ENCODE measurements around the gene BANF2. TPM values are rescaled to one million over a fixed set of nuclear protein-coding genes. Genes with fewer than 3 reads are reported as not detected.
A peak's percentile ranks its signal among the peaks of the same experiment; 100 is the strongest.

Gene BANF2
- total and polyA plus RNA-seq, 2 of the 8 experiments (the other 6 are each of a cell fraction or from before 2014, with no cell fraction given) = not detected

GRCh38 chr20:17650301-17651128 is 49.3 kb upstream of the BANF2 start:
- H3K23me2 ChIP-seq (ENCODE audit: low read depth, low read length) = no peaks in the 10 kb centered on the region
- H2AK5ac ChIP-seq (ENCODE audit: low read depth, low read length) = no peak overlapping the region
- H3K4me1 ChIP-seq (replicated peaks in 1 of 4; ENCODE audit: control insufficient read depth in 3 of 4, insufficient read depth in 4 of 4, low read length in 3 of 4) = peaks cover 1 to 10% (median 4%) of the 10 kb centered on the region in 4 experiments; a peak in 5 of 7 replicates
- peaks cover 0 to 89% of the 10 kb centered on the region in 2 experiments; a peak in 3 of 4 replicates for H3K79me2 ChIP-seq (ENCODE audit: control insufficient read depth in 1 of 2, insufficient read depth in 2 of 2, low read length in 2 of 2)
- H3K36me3 ChIP-seq (ENCODE audit: control insufficient read depth in 2 of 4, insufficient read depth in 4 of 4, low read length in 3 of 4) = no peaks in the 10 kb centered on the region
- no peak overlapping the region for H3K14ac ChIP-seq (ENCODE audit: insufficient read length)
- no peak overlapping the region for H3K27ac ChIP-seq (ENCODE audit: low read depth, low read length)
- no peak overlapping the region for H3K4me3 ChIP-seq (ENCODE audit: extremely low read depth in 1 of 4, insufficient read depth in 2 of 4, low read depth in 3 of 4, low read length in 4 of 4)
- ChIA-PET POLR2A (ENCODE audit: partially characterized antibody) (interaction anchor here (0.7 to 1.1 kb wide), 2 partner anchors 32 kb away, joined by 3 read pairs; partner anchors contain the start of gene RRBP1), CTCF (ENCODE audit: partially characterized antibody) (interaction anchor here (0.5 to 3.9 kb wide), 20 partner anchors 8 to 294 kb away, joined by 3 to 18 read pairs (median 4); no protein-coding TSS in a partner anchor)
- H3K23ac ChIP-seq (ENCODE audit: insufficient read length) = no peak overlapping the region
- H3K27me3 ChIP-seq (replicated peaks in 1 of 4; ENCODE audit: control insufficient read depth in 3 of 4, extremely low read depth in 1 of 4, insufficient read depth in 3 of 4, low read length in 3 of 4) = no peaks in the 10 kb centered on the region
- peak overlapping the region; percentile 24; the same call in 1 of the 2 replicates for H2BK5ac ChIP-seq (ENCODE audit: low read depth, low read length)
- H3K4ac ChIP-seq (replicated peaks; ENCODE audit: insufficient read length, low read depth, low read length) = no peak overlapping the region
- no peak overlapping the region for H4K5ac ChIP-seq (ENCODE audit: insufficient read length, low read depth, low read length)
- DNase-seq (ENCODE audit: low read depth in 1 of 2, low spot score in 2 of 2) = no peak
- H3K9me3 ChIP-seq (ENCODE audit: insufficient read depth in 2 of 2, low read depth in 1 of 2, low read length in 1 of 2) = no peaks in the 10 kb centered on the region
- H2AFZ ChIP-seq (ENCODE audit: low read length) = no peak overlapping the region
- H2BK20ac ChIP-seq (ENCODE audit: low read length) = no peak overlapping the region
- no peak overlapping the region for H2BK15ac ChIP-seq (ENCODE audit: low read length)
- 0 out of 2 replicates have a peak overlapping the region, but pooled peaks have one; percentile 39 for H2BK12ac ChIP-seq (ENCODE audit: low read depth, low read length)
- 0 out of 2 replicates have a peak overlapping the region, but pooled peaks have one; percentile 8 for H4K8ac ChIP-seq (ENCODE audit: extremely low read depth, insufficient read depth, low read length)
- H4K20me1 ChIP-seq (replicated peaks in 1 of 2; ENCODE audit: control insufficient read depth in 1 of 2, insufficient read depth in 2 of 2, low read length in 2 of 2) = peaks cover 14 to 34% of the 10 kb centered on the region in 2 experiments
- H2BK120ac ChIP-seq (replicated peaks; ENCODE audit: low read depth, low read length) = no peak overlapping the region
- no peak overlapping the region for H3K9ac ChIP-seq (replicated peaks in 1 of 4; ENCODE audit: extremely low read depth in 1 of 4, low read depth in 3 of 4, low read length in 3 of 4)
- peaks cover 34% of the 10 kb centered on the region for H3K79me1 ChIP-seq (ENCODE audit: low read depth, low read length)
- no peak for FAIRE-seq
- no peak overlapping the region for H3K4me2 ChIP-seq (ENCODE audit: insufficient read depth in 1 of 2, low read depth in 2 of 2, low read length in 2 of 2)
- no peak overlapping the region for H3K56ac ChIP-seq (replicated peaks; ENCODE audit: insufficient read length, low read depth, low read length)
- WGBS, 2 experiments (ENCODE audit: extremely low coverage in 1 of 2, insufficient coverage in 1 of 2, insufficient read length in 1 of 2, insufficient replicate concordance in 2 of 2, low coverage in 1 of 2, low lambda C conversion rate in 2 of 2, missing lambda C conversion rate in 1 of 2) = 87% methylated on average over 12 of the region's 12 CpGs; no CpG with 5 or more reads in 1 of the 2 experiments
- H4K91ac ChIP-seq (replicated peaks; ENCODE audit: insufficient read length, low read length) = no peak overlapping the region
- no peak overlapping the region for H3K18ac ChIP-seq (ENCODE audit: extremely low read depth, low read length)
- TF ChIP-seq ASH2L (IDR thresholded peaks at IDR 0.05; ENCODE audit: low read length) = no peak
- no peak for TF ChIP-seq SAP30 (IDR thresholded peaks at IDR 0.05; ENCODE audit: insufficient read depth, insufficient replicate concordance, low read length)
- TF ChIP-seq JUN (IDR thresholded peaks at IDR 0.05; ENCODE audit: low read depth, low read length) = no peak
- no peak for TF ChIP-seq POLR2AphosphoS5 (IDR thresholded peaks at IDR 0.05; ENCODE audit: low read depth, low read length)
- TF ChIP-seq CHD2 (IDR thresholded peaks at IDR 0.05; ENCODE audit: low read length) = no peak
- TF ChIP-seq CHD1 (IDR thresholded peaks at IDR 0.05; ENCODE audit: low read depth, low read length) = no peak
- no peak for TF ChIP-seq EZH2 (IDR thresholded peaks at IDR 0.05; ENCODE audit: low read depth, low read length, severe bottlenecking)
- no peak for TF ChIP-seq POLR2A (IDR thresholded peaks at IDR 0.05; ENCODE audit: control extremely low read depth in 1 of 2, low read depth in 2 of 2, low read length in 2 of 2)
- no peak for TF ChIP-seq RNF2 (IDR thresholded peaks at IDR 0.05; ENCODE audit: borderline replicate concordance, low read depth, low read length, missing control alignments, poor library complexity, severe bottlenecking)
- TF ChIP-seq TEAD4 (IDR thresholded peaks at IDR 0.05; ENCODE audit: low read depth, low read length) = no peak
- TF ChIP-seq HDAC2 (IDR thresholded peaks at IDR 0.05; ENCODE audit: borderline replicate concordance in 1 of 2, low read depth in 2 of 2, low read length in 2 of 2) = no peak
- no peak for TF ChIP-seq TCF12 (IDR thresholded peaks at IDR 0.05; ENCODE audit: low read depth, low read length)
